GM15510 (cell line): ENCODE data around the gene KDM4B.

Experiments
- POLR2A ChIP-seq: IDR thresholded peaks from 3 replicates; pipeline ENCODE4 v1.6.1; 2011; ENCODE audit warnings: borderline replicate concordance; ENCODE audit not compliant: insufficient read length; ENCODE audit errors: extremely low read depth

The KDM4B gene

DNA sequence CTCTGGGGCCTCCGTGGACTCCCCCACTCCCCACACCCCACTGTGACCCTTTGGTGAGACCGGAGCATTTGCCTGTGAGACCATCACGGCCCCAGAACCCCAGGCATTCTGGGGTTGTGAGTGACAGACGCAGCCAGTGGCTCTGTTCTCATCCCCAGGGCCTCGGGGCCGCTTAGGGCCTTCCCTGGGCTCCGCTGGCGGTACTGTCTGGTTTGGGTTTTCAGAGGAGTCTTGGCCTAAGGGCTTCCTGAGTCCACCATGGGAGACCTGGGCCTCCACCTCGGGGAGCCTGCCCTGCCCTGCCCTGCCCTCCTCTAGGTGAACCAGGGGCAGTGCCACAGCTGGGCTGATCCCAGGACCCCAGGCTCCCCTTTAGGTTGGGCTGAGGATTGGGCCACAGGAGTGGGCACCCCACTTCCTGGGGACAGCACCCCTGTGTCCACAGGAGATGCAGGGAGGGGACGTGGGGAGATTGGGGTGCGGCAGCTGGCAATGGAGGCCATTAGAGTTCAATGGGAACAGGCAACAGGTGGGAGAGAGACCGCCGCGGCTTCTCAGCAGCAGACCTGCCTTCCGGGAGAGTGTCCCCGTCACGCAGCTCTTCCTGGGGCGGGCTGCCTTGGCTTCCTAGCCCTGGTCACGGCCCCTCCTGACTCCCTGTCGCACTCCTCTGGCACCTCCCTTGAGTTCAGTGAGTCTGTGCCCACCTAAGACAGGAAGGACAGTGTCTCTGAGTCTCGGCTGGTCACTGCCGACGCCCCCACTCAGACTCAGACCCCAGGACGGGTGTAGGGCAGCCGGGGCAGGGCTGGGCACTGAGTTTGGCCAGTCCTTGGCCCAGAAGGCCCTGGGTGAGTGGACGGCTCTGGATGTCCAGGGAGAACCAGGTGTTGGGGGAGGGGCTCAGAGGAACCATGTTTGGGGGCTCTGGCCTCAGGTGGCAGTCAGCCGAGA is 164.1 kb downstream of the KDM4B start:
- no peak for TF ChIP-seq POLR2A

DNA sequence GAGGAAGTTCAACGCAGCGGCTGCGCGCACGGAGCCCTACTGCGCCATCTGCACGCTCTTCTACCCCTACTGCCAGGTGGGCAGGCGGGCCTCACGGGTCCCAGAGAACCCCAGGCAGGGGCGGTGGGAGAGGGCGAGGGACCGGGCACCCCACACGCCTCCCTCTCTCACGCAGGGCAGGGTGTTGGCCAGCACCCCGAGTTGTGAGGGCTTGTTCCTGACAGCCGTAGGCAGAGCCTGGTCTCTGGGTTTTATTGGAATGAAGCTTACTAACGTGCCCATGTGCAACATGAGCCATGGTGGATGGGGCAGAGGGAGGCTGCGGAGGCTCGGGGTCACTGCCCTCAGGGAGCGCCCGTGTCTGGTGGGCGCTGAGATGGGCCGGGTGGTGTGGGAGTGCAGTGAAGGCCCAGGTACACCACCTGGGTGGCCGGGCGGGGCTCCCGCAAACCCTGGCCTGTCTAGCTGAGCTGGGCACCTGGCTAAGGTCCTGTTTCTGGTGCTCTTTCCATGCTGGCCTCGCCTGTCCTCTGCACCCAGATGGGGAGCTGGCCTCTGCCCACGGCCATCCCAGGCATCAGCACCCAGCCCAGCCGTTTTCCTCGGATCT is 165.2 kb downstream of the KDM4B start:
- TF ChIP-seq POLR2A: no peak

DNA sequence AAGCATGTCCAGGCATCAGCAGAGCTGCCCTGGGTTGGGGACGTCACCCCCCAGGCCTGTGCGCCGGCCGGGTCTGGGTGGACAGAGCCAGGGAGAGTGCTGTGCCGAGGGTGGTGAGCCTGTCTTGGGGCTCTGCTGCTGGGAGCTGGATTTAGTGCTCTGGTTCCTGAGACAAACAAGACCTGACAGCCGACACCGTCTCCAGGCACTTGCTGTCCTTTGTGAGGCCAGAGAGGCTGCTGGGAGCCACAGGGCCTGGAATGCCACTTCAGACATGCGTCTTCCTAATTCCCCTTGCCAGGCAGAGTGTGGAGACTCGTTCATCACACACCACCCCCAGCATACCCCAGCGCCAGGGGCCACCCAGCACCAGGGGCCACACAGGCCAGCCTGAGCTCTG is 165.8 kb downstream of the KDM4B start:
- no peak for TF ChIP-seq POLR2A

DNA sequence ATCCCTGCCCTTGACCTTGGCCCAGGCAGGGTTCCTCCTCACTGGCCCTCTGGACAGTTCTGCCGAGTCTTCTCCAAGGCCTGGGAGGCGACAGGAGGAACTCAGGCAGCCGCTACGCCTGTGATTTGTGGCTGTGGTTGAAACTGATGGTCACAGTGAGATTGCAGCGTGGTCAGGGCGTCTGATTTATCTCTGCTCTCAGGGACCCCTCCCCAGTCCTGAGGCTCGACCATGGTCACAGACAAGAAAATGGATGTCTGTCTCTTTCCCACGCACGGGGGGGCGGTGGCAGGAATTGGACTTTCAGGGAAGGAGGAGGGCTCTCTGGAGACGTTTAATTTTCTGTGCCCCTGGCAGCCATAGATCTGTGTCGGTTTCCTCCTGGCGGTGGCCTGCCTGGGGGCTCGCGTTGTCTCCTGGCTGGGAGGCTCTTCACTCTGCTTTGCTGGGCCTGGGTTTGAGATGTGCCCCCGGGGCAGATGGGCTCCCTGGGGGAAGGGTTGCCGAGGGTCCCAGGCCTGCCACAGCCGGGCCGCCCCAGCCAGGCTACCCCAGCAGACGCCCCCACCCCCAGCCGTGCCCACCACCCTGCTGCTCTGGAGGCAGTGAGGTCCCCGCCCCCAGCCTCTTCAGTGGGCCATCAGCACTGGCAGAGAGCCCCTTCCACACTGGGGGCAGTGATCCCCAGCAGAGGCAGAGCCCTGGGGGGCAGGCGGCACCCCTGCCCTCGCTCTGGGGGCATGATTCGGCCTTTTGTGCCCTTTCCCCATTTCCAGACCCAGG is 167.4 kb downstream of the KDM4B start:
- no peak for TF ChIP-seq POLR2A

DNA sequence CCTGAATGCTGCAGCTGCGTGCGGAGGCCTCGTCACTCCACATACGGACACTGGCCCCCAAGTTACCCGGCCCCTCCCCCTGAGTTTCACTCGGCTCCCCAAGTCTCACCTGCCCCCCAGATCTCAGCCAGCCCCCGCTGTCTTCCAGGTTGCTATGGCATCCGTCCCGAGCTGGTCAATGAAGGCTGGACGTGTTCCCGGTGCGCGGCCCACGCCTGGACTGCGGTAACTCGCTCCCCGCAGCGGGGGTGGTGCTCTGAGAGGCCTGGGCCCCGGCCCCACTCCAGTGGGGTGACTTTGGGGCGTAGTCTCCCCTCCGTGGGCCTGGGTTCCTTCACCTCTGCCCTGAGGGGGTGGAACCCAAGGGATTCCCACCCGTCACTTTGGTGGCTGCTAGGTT is 168.2 kb downstream of the KDM4B start:
- TF ChIP-seq POLR2A: no peak

DNA sequence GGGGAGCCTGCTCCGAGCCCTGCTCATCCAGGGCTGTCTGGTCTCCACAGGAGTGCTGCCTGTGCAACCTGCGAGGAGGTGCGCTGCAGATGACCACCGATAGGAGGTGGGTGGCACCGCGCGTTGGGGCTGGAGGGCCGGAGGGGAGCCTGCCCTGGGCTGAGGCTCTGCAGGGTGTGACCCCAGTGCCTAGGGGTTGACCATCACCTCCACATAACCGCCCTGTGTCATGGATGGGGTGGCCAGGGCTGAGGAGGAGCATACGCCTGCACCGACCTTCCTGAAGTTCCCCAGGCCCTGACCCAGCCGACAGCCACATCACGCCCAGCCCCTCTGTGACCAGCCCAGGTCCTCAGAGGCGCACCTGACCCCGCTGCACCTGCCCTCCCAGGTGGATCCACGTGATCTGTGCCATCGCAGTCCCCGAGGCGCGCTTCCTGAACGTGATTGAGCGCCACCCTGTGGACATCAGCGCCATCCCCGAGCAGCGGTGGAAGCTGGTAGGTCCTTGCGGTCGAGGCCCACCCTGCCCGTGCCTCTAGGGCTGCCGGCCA is 168.7 kb downstream of the KDM4B start:
- no peak for TF ChIP-seq POLR2A

DNA sequence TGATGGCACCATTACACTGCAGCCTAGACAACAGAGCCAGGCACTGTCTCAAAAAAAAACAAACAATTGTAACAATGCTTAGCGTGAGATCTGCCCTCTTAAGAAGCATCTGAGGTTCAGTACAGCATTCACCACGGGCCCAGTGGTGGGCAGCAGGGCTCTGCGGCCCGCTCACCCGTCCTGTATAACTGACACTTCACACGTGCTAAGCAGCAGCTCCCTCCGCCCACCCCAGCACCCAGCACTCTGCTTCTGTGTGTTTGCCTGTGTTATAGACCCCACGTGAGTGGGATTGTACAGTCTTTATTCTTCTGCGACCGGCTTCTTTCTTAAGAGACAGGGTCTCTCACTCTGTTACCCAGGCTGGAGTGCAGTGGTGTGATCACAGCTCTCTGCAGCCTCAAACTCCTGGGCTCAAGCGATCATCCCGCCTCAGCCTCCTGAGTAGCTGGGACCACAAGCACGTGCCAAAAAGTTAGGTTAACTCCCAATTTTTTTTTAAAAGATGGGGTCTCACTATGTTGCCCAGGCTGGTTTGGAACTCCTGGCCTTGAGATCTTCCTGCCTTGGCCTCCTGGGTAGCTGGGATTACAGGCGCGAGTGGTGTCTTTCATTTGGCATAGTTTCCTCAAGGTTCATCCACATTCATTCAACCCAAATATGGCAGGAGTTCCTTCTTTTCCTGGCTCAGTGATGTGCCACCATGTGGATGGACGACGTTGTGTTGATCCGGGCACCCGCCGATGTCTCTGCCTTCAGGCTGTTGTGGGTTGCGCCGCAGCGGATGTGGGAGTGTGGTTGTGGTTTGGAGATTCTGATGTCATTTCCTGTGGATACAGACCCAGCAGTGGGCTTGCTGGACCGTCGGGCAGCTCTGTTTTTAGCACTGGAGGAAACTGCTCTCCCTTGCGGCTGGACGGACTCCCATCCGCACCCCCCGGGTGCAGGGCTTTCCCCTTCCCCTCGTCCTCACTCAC is 170.0 kb downstream of the KDM4B start:
- TF ChIP-seq POLR2A: no peak

DNA sequence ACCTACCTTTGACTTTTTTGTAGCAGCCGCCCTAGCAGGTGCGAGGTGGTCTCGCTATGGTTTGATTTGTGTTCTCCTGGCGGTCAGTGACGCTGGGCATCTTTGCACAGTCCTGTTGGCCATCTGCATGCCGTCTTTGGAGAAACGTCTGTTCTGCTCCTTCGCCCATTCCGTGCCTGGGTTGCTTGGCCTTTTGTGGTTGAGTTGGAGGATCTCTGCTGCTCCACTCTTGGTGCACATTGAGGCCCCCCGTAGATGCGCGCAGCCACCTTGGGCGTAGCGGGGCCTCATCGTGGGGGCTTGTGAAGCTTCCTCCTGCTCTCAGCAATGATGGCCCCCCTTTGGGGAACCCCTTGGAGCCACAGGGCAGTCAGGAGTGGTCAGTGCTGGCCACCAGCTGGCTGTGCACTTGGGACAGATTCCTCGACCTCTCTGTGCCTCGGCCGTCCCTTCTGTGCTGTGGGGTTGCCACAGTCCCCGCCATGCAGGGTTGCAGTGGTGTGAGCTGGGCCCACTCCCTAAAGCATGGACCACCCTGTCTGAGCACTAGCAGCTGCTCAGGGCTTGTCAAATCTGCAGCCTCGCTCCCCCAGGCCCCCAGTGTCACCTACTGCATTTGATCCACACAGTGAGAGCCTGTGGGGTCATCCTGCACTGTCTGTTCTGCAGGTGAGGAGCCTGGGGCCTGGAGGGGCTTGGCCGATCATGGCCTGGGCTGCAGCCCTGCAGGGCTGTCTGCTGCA is 170.8 kb downstream of the KDM4B start:
- no peak for TF ChIP-seq POLR2A

DNA sequence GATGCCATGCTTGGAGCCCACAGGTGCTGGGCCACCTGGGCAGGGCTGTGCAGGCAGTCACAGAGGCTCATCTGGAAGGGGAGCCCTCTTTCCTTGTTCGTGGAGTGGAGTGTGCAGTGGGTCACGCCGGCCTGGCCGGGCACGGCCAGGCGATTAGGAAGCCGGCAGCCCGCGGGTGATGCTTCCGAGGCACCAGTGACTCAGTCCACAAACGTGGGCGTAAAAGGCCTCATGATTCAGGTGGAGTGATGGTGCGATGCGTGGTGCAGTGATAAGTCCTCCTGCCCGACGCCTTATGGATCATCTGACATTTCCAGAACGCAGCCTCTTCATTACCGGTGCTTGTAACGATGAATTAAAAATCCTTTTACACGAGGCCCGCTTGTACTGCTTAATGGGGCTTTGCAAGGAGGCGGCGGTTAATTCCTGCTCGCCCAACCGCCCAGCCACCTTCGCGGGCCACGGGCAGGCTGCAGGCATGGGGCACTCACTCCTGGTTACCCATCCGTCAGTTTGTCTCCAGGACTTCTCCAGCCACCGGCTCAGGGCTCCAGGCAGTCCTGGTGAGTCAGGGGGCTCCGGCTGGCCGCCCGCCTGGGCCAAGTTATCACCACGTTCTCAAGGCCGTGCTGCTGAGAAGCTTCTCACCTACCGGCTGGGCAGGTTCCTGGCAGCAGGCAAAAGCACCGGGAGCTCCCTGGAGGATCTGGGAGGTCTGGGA is 172.4 kb downstream of the KDM4B start:
- no peak for TF ChIP-seq POLR2A

DNA sequence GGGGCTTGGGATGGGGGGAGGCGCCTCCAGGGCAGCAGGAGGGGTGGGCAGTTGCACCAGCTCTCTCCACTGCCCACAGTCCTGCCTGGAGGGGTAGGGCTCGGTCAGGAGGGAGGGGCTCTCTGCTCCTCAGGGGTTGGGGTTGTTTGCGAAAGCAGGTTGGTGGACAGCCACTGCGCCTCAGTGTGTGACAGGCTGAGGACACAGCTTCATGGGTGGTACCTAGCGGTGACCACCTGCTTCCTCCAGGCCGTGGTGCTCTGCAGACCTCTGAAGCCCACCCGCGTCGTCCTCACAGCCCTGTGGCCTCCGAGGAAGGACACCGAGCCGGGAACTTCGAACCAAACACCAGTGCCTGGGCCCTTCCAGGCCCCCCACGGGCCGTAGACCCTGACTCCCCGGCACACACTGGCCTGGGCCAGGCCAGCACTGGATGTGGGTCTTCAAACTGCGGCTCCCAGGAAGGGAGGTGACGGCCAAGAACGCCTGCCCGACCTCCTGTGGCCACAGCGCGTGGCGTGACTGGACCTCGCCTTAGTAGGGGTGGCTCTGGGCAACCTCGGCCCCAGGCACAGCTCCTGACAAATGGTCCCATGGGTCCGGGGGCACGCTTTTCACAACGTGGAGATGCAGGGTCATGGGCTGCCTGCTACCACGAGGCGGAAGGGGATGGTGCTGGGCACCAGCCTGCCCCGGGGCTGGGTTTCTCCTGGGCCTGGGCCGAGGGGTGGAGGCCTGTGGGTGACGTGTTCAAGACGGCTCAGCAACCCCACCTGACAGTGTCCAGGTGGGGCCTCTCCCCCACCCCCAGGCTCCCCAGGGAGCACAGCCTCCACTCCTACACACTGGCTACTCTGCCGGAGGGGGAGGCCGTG is 173.2 kb downstream of the KDM4B start:
- no peak for TF ChIP-seq POLR2A

DNA sequence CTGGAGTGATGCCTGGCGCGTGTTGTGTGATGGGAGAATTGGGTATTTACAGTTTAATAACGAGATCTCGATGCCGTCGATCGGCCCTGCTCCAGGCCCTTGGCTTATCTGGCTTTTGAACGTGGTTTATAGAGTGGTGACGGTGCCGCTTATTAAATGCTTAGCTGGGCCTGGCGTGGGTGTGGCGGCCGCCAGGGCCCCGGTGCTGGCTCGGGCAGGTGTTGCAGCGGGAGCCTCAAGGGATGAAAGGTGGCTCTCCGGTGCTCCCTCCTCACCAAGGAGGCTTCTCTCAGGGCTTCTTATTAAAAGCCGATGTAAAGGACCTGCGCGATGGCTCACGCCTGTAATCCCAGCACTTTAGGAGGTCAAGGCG is 173.8 kb downstream of the KDM4B start:
- no peak for TF ChIP-seq POLR2A

DNA sequence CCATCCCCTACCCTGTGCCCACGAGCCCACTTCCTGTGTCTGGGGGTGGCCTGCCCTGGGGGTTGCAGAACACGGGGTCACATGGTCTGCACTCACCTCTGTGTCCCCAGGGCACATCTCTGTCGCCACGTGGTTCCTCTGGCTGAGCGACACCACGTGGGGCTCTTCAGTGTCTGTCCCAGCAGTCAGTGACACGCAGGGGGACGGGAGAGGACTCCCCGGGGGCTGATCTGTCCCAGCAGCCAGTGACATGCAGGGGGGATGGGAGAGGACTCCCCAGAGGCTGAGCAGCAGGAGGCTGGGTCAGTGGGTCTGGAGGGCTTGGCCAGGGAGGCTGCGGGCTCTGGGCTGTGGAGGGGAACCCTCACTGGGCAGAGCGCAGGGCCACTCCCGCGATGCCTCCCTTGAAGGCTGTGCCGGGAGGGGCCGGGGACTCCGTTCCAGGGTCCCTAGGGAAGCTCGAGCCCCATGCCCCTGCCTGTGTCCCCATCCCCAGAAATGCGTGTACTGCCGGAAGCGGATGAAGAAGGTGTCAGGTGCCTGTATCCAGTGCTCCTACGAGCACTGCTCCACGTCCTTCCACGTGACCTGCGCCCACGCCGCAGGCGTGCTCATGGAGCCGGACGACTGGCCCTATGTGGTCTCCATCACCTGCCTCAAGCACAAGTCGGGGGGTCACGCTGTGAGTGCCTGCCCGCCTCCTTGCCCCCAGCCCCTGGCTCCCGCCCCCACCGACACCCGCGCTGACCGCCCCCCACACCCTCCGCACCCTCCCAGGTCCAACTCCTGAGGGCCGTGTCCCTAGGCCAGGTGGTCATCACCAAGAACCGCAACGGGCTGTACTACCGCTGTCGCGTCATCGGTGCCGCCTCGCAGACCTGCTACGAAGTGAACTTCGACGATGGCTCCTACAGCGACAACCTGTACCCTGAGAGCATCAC is 174.8 kb downstream of the KDM4B start:
- TF ChIP-seq POLR2A: no peak
